Upper lobe of left lung (tissue), 4 donors: Measurements from ENCODE around the gene VPS9D1.

ENCODE experiments used
- CTCF ChIP-seq, 6 experiments: fragments of 450-650 bp in 4 of 6; fragments of 200-600 bp in 2 of 6; sonication (generic) in 2 of 6; IDR thresholded peaks; one replicate each; pipeline ENCODE4 v1.5.1; 2016 to 2019; ENCODE audit warnings: antibody characterized with exemption in 6 of 6
- POLR2A ChIP-seq, 4 donors: fragments of 450-650 bp; IDR thresholded peaks; one replicate each; pipeline ENCODE4 v1.5.1; 2016 to 2017; ENCODE audit warnings: antibody characterized with exemption in 4 of 4, mild to moderate bottlenecking in 2 of 4
- POLR2AphosphoS5 ChIP-seq, 2 donors: sonication (generic); formaldehyde crosslinking; IDR thresholded peaks; one replicate each; pipeline ENCODE4 v1.5.1; 2017; ENCODE audit warnings: antibody characterized with exemption in 2 of 2

- TF ChIP-seq CTCF (IDR thresholded peaks at IDR 0.05) (no peak), POLR2AphosphoS5 (IDR thresholded peaks at IDR 0.05) (no peak), POLR2A (IDR thresholded peaks at IDR 0.05) (no peak)
Observed at GRCh38 chr16:89711601-89712273, 9.0 kb downstream of the VPS9D1 start.
